ENCODE results near the gene MTR.

DNA sequence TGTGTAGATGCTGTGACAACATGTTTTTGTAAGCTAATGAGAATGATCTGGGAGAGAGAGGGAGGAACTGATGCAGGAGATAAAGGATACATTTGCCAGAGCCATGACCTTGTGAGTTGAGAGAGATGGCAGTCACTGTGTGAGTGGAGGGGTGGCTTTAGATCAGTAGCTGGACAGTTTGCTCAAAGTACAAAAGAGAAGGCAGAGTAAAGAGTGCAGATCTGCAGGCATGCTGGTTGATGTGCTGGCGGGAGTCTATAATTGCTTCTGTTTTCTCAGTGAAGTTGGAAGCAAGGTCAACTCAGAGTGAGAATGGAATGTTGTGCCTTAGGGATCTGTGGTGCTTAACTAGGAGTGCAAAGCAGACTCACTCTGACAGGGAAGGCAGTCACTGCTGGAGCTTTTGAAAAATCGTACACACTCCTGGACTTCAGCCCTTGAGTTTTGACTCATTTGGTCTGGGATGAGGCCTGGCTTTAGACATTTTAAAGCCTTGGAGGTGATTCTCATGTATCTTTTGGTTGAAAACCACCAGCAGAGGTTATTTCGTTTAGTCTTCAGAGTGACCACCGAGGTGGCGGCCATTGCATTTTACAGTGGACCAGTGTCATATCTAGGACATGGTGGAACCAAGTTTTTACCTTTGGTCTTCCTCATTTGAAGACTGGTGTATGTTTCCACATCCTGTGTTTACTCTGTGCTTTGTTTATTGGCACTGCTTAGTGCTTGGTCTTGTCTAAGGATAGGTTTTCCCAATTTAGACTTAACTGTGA lies 49.6 kb downstream of the MTR start:
- TF ChIP-seq, protein P1, sequence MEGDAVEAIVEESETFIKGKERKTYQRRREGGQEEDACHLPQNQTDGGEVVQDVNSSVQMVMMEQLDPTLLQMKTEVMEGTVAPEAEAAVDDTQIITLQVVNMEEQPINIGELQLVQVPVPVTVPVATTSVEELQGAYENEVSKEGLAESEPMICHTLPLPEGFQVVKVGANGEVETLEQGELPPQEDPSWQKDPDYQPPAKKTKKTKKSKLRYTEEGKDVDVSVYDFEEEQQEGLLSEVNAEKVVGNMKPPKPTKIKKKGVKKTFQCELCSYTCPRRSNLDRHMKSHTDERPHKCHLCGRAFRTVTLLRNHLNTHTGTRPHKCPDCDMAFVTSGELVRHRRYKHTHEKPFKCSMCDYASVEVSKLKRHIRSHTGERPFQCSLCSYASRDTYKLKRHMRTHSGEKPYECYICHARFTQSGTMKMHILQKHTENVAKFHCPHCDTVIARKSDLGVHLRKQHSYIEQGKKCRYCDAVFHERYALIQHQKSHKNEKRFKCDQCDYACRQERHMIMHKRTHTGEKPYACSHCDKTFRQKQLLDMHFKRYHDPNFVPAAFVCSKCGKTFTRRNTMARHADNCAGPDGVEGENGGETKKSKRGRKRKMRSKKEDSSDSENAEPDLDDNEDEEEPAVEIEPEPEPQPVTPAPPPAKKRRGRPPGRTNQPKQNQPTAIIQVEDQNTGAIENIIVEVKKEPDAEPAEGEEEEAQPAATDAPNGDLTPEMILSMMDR (IDR thresholded peaks at IDR 0.05) = no peak
- TF ChIP-seq POLR2A (IDR thresholded peaks at IDR 0.05) = no peak

Measured in vagina (tissue), 2 donors.